Measurements from ENCODE around the gene HTR3C. TPM values are rescaled to one million over a fixed set of nuclear protein-coding genes. Genes with fewer than 3 reads are reported as not detected.
"Not testable (repeated sequence)": the region's sequence is repeated elsewhere in the genome, so short reads cannot be mapped to it uniquely, and the experiment has no call there.

Gene HTR3C
- total RNA-seq, 3 donors from 2014 or later (not counting 1 experiment from before 2014, with no cell fraction given), result not detected

DNA sequence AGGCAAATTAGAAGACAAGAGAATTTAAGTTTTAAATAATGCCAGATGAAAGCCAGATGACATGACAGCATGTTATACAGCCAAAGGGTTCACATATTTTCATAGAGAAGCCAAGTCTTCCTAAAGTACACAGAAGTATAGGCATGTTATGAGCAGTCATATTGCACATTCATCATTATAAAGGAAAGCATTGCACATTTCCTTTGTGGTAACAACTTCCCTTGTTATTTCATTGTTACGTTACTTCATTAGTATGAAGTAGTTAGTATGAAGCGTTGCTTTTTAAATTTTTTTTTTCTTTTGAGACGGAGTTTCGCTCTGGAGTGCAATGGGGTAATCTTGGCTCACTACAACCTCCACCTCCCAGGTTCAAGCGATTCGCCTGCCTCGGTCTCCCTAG lies 30.5 kb upstream of the HTR3C start:
- no peaks in the 10 kb centered on the region for H3K36me3 ChIP-seq (ENCODE audit: control insufficient read depth, insufficient read depth, low read length)
- H3K9me3 Mint-ChIP-seq, result no peaks in the 10 kb centered on the region
- H3K27ac ChIP-seq (ENCODE audit: low read length), result no peak overlapping the region
- H3K27ac Mint-ChIP-seq, result no peak overlapping the region
- no peak for DNase-seq
- H3K4me3 ChIP-seq (ENCODE audit: low read length), result no peak overlapping the region
- intact Hi-C loops (cut with micrococcal nuclease), result no loop called here
- TF ChIP-seq, protein P1, sequence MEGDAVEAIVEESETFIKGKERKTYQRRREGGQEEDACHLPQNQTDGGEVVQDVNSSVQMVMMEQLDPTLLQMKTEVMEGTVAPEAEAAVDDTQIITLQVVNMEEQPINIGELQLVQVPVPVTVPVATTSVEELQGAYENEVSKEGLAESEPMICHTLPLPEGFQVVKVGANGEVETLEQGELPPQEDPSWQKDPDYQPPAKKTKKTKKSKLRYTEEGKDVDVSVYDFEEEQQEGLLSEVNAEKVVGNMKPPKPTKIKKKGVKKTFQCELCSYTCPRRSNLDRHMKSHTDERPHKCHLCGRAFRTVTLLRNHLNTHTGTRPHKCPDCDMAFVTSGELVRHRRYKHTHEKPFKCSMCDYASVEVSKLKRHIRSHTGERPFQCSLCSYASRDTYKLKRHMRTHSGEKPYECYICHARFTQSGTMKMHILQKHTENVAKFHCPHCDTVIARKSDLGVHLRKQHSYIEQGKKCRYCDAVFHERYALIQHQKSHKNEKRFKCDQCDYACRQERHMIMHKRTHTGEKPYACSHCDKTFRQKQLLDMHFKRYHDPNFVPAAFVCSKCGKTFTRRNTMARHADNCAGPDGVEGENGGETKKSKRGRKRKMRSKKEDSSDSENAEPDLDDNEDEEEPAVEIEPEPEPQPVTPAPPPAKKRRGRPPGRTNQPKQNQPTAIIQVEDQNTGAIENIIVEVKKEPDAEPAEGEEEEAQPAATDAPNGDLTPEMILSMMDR (IDR thresholded peaks at IDR 0.05), result no peak
- peaks cover 12 to 18% of the 10 kb centered on the region in 2 donors for H3K27me3 Mint-ChIP-seq (ENCODE audit: low read depth in 2 of 2)
- H3K4me1 Mint-ChIP-seq, result peaks cover 11 to 12% of the 10 kb centered on the region in 2 donors
- H3K36me3 Mint-ChIP-seq, result no peaks in the 10 kb centered on the region
- WGBS (ENCODE audit: insufficient coverage), result 14% methylated on average over 4 of the region's 7 CpGs
- H3K27me3 ChIP-seq (ENCODE audit: control insufficient read depth, insufficient read depth, low read length), result no peaks in the 10 kb centered on the region
- H3K9me3 ChIP-seq (ENCODE audit: control insufficient read depth, insufficient read depth, low read length), result no peaks in the 10 kb centered on the region
- peaks cover 8% of the 10 kb centered on the region for H3K4me1 ChIP-seq (ENCODE audit: control insufficient read depth, insufficient read depth, low read length)
- ATAC-seq, result no peak
- H3K4me3 Mint-ChIP-seq, result no peak overlapping the region

DNA sequence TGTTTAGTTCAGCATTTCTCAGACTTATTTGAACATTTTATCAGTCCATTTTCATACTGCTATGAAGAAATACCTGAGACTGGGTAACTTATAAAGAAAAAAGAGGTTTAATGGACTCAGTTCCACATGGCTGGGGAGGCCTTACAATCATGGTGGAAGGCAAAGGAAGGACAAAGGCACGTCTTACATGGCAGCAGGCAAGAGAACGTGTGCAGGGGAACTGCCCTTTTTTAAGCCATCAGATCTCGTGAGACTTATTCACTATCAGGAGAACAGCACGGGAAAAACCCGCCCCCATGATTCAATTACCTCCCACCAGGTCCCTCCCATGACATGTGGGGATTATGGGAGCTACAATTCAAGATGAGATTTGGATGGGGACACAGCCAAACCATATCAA lies 27.6 kb upstream of the HTR3C start:
- H3K9me3 ChIP-seq (ENCODE audit: control insufficient read depth, insufficient read depth, low read length); ATAC-seq; intact Hi-C loops (cut with micrococcal nuclease); H3K4me1 ChIP-seq (ENCODE audit: control insufficient read depth, insufficient read depth, low read length); H3K27me3 ChIP-seq (ENCODE audit: control insufficient read depth, insufficient read depth, low read length); DNase-seq; H3K4me1 Mint-ChIP-seq; H3K36me3 Mint-ChIP-seq; H3K9me3 Mint-ChIP-seq; H3K36me3 ChIP-seq (ENCODE audit: control insufficient read depth, insufficient read depth, low read length); H3K27ac ChIP-seq (ENCODE audit: low read length); H3K27ac Mint-ChIP-seq; H3K4me3 ChIP-seq (ENCODE audit: low read length); H3K4me3 Mint-ChIP-seq: not testable (repeated sequence)
- H3K27me3 Mint-ChIP-seq (ENCODE audit: low read depth in 2 of 2), result peaks cover 7 to 12% of the 10 kb centered on the region in 2 donors
- 86% methylated on average over 3 of the region's 5 CpGs for WGBS (ENCODE audit: insufficient coverage)

DNA sequence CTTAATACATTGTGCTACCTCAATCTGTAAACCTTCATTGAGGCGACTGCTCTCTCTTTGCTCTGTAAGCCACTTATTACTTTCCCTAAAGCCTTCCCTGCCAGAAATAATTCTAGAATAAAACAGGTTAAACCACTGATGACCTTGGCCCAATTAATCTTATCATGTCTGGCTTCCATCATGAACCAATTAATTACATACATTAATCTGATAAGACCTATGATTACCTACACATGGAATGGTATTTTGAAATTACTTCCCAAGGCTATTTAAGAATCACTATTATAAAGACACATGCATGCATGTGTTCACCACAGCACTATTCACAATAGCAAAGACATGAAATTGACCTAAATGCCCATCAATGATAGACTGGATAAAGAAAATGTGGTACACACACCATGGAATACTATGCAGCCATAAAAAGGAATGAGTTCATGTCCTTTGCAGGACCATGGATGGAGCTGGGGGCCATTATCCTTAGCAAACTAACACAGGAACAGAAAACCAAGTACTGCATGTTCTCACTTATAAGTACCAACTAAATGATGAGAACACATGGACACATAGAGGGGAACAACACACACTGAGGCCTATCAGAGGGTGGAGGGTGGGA lies 24.5 kb upstream of the HTR3C start:
- H3K36me3 ChIP-seq (ENCODE audit: control insufficient read depth, insufficient read depth, low read length); H3K27ac Mint-ChIP-seq; intact Hi-C loops (cut with micrococcal nuclease); H3K36me3 Mint-ChIP-seq; H3K27ac ChIP-seq (ENCODE audit: low read length); H3K27me3 Mint-ChIP-seq (ENCODE audit: low read depth in 2 of 2); DNase-seq; H3K9me3 ChIP-seq (ENCODE audit: control insufficient read depth, insufficient read depth, low read length); H3K4me3 Mint-ChIP-seq; H3K4me1 Mint-ChIP-seq; ATAC-seq; H3K4me3 ChIP-seq (ENCODE audit: low read length); H3K4me1 ChIP-seq (ENCODE audit: control insufficient read depth, insufficient read depth, low read length); H3K27me3 ChIP-seq (ENCODE audit: control insufficient read depth, insufficient read depth, low read length); H3K9me3 Mint-ChIP-seq: not testable (repeated sequence)
- WGBS (ENCODE audit: insufficient coverage), result 100% methylated on average over 1 of the region's 1 CpG

DNA sequence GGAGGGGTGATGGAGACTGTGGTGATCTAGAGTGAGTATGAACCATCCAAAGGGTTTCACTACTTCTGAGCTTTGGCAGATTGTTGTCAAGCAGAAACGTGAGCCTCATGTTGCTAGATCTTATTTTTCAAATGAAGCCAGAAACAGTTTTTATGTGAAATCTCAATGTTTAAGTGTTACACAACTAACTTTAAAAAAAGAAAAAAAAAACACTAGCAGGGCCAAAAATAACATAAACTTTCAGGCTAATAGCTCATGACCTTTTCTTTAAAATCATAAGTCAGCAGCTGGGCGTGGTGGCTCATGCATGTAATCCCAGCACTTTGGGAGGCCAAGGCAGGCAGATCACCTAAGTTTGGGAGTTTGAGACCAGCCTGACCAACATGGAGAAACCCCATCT lies 23.4 kb upstream of the HTR3C start:
- WGBS (ENCODE audit: insufficient coverage), result 88% methylated on average over 2 of the region's 2 CpGs
- H3K36me3 ChIP-seq (ENCODE audit: control insufficient read depth, insufficient read depth, low read length), result no peaks in the 10 kb centered on the region
- Mint-ChIP-seq H3K27me3 (ENCODE audit: low read depth in 2 of 2) (peaks cover 6% of the 10 kb centered on the region in 2 donors), H3K27ac (no peak overlapping the region), H3K9me3 (no peaks in the 10 kb centered on the region), H3K4me3 (no peak overlapping the region), H3K36me3 (no peaks in the 10 kb centered on the region), H3K4me1 (no peaks in the 10 kb centered on the region)
- no peak overlapping the region for H3K4me3 ChIP-seq (ENCODE audit: low read length)
- H3K27me3 ChIP-seq (ENCODE audit: control insufficient read depth, insufficient read depth, low read length), result no peaks in the 10 kb centered on the region
- TF ChIP-seq, protein P1 (IDR thresholded peaks at IDR 0.05), result no peak
- H3K9me3 ChIP-seq (ENCODE audit: control insufficient read depth, insufficient read depth, low read length), result no peaks in the 10 kb centered on the region
- H3K27ac ChIP-seq (ENCODE audit: low read length), result no peak overlapping the region
- ATAC-seq (no peak), DNase-seq (no peak)
- no peaks in the 10 kb centered on the region for H3K4me1 ChIP-seq (ENCODE audit: control insufficient read depth, insufficient read depth, low read length)
- intact Hi-C loops (cut with micrococcal nuclease), result no loop called here
